ENCODE data around the gene NACAD. TPM values are rescaled to one million over a fixed set of nuclear protein-coding genes. Genes with fewer than 3 reads are reported as not detected.

NACAD gene
- total RNA-seq, 1 experiment from 2014 or later: 0.24 TPM

DNA sequence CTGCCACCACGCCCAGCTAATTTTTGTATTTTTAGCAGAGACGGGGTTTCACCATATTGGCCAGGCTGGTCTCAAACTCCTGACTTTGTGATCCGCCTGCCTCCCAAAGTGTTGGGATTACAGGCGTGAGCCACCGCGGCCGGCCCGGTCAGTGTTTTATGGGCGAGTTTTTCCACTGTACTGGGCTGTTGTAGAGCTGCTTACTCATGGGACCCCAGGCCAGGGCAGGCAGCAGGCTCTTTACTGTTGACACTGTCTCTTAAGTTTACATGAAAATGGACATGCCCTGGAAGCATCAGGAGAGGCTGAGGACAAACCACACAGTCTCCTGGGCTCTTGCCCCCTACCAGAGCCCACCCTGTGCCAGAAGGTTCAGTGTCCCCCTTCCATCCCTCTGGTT is 11.2 kb downstream of the NACAD start:
- H4K20me1 ChIP-seq (ENCODE audit: insufficient read depth): no peaks in the 10 kb centered on the region
- no peaks in the 10 kb centered on the region for H3K9me2 ChIP-seq (ENCODE audit: insufficient read depth)
- POLR2A ChIA-PET (ENCODE audit: unreplicated experiment): interaction anchor here (0.6 kb wide), 1 partner anchor 73 kb away, joined by 3 read pairs; no protein-coding TSS in a partner anchor
- H3K79me2 ChIP-seq (ENCODE audit: low read depth): no peaks in the 10 kb centered on the region
- no peaks in the 10 kb centered on the region; the same call in 1 of the 2 replicates for H3K36me3 ChIP-seq (ENCODE audit: low read depth)
- DNase-seq: no peak
- peaks cover 14% of the 10 kb centered on the region for H3K4me1 ChIP-seq (replicated peaks; ENCODE audit: insufficient read depth)
- no peaks in the 10 kb centered on the region for H3K9me3 ChIP-seq (ENCODE audit: insufficient read depth, low read depth)
- no peak overlapping the region for H3K4me2 ChIP-seq
- BruUV-seq (replicated peaks): no TSS peak
- intact Hi-C loops (cut with micrococcal nuclease; ENCODE audit: unreplicated experiment): no loop called here
- H3F3A ChIP-seq (ENCODE audit: insufficient read depth, low read depth): peaks cover 8% of the 10 kb centered on the region; the same call in 1 of the 2 replicates
- no peak overlapping the region for H2AFZ ChIP-seq
- no peak for TF ChIP-seq CTCF (conservative IDR thresholded peaks at IDR 0.05)
- no peak for TF ChIP-seq EZH2 (IDR thresholded peaks at IDR 0.05; ENCODE audit: low read depth)
- CTCF ChIA-PET: no interaction called here
- H3K4me3 ChIP-seq: no peak overlapping the region
- H3K27me3 ChIP-seq (ENCODE audit: insufficient read depth, low read depth): no peaks in the 10 kb centered on the region
- no peak overlapping the region for H3K27ac ChIP-seq

GRCh38 chr7:45076946-45077345 is 11.8 kb downstream of the NACAD start:
- no peaks in the 10 kb centered on the region for H3K27me3 ChIP-seq (ENCODE audit: insufficient read depth, low read depth)
- ChIA-PET POLR2A (ENCODE audit: unreplicated experiment) (no interaction called here), CTCF (no interaction called here)
- H3K79me2 ChIP-seq (ENCODE audit: low read depth): no peaks in the 10 kb centered on the region
- H3K27ac ChIP-seq: no peak overlapping the region
- H3K9me3 ChIP-seq (ENCODE audit: insufficient read depth, low read depth): no peaks in the 10 kb centered on the region
- intact Hi-C loops (cut with micrococcal nuclease; ENCODE audit: unreplicated experiment): no loop called here
- no peak overlapping the region for H2AFZ ChIP-seq
- no peak overlapping the region for H3K4me2 ChIP-seq
- no TSS peak for BruUV-seq (replicated peaks)
- H3K4me3 ChIP-seq: no peak overlapping the region
- DNase-seq: no peak
- no peaks in the 10 kb centered on the region; the same call in 1 of the 2 replicates for H3K36me3 ChIP-seq (ENCODE audit: low read depth)
- H3K4me1 ChIP-seq (replicated peaks; ENCODE audit: insufficient read depth): peaks cover 10% of the 10 kb centered on the region
- no peaks in the 10 kb centered on the region for H3K9me2 ChIP-seq (ENCODE audit: insufficient read depth)
- 0 out of 2 replicates have a peak, but pooled peaks cover 5% of the 10 kb centered on the region for H3F3A ChIP-seq (ENCODE audit: insufficient read depth, low read depth)
- TF ChIP-seq CTCF (conservative IDR thresholded peaks at IDR 0.05) (no peak), EZH2 (IDR thresholded peaks at IDR 0.05; ENCODE audit: low read depth) (no peak)
- no peaks in the 10 kb centered on the region for H4K20me1 ChIP-seq (ENCODE audit: insufficient read depth)

DNA sequence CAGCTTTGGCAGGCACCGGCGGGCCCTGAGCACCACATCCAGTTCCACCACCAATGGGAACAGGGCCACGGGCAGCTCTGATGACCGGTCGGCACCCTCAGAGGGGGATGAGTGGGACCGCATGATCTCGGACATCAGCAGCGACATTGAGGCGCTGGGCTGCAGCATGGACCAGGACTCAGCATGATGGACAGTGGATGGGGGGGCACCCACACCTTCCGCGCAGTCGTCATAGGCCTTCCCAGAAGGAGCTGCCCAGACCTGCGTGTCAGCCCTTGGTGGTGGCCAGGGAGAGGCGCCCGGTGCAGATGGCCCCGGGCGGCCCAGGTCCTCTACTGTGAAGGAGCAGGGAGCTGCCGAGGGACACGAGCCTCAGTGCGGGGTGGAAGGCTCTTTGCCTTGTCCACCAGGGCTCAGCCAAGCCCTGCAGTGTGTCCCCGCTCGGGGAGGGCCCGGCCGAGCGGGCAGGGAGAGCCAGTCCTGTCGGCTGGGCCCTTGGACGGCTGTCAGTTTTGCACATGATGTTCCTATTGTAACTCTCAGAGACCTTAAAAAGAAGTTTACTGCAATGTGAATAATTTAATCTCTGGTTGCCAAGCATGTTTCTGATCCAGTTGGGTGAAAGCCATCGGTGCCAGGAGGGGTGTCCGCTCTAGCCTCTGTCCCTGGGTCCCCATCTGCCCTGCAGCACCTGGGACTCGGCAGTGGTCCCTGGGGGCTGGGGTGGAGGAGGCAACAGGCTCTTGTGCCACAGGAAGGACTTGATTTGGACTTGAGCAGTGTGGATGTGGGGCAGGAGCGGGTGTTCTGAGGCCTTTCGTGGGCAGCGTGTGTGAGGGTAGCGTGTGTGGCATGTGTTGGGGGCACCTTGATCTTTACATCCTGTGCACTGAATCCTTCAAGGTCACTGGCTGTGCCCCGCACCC is 12.6 kb downstream of the NACAD start:
- H2AFZ ChIP-seq: no peak overlapping the region
- intact Hi-C loops (cut with micrococcal nuclease; ENCODE audit: unreplicated experiment): no loop called here
- peak in 1 of 2 experiments; percentile 13 for DNase-seq
- no peaks in the 10 kb centered on the region for H4K20me1 ChIP-seq (ENCODE audit: insufficient read depth)
- H3K9me2 ChIP-seq (ENCODE audit: insufficient read depth): no peaks in the 10 kb centered on the region
- peaks cover 8% of the 10 kb centered on the region; the same call in 1 of the 2 replicates for H3F3A ChIP-seq (ENCODE audit: insufficient read depth, low read depth)
- H3K36me3 ChIP-seq (ENCODE audit: low read depth): no peaks in the 10 kb centered on the region; the same call in 1 of the 2 replicates
- no TSS peak for BruUV-seq (replicated peaks)
- H3K4me1 ChIP-seq (replicated peaks; ENCODE audit: insufficient read depth): peaks cover 10% of the 10 kb centered on the region
- H3K27ac ChIP-seq: no peak overlapping the region
- ChIA-PET POLR2A (ENCODE audit: unreplicated experiment) (no interaction called here), CTCF (no interaction called here)
- no peak overlapping the region for H3K4me2 ChIP-seq
- H3K4me3 ChIP-seq: no peak overlapping the region
- TF ChIP-seq EZH2 (IDR thresholded peaks at IDR 0.05; ENCODE audit: low read depth) (no peak), CTCF (conservative IDR thresholded peaks at IDR 0.05) (no peak)
- H3K79me2 ChIP-seq (ENCODE audit: low read depth): no peaks in the 10 kb centered on the region
- no peaks in the 10 kb centered on the region for H3K27me3 ChIP-seq (ENCODE audit: insufficient read depth, low read depth)
- H3K9me3 ChIP-seq (ENCODE audit: insufficient read depth, low read depth): no peaks in the 10 kb centered on the region
